ENCODE measurements around the gene DRC7.

DNA sequence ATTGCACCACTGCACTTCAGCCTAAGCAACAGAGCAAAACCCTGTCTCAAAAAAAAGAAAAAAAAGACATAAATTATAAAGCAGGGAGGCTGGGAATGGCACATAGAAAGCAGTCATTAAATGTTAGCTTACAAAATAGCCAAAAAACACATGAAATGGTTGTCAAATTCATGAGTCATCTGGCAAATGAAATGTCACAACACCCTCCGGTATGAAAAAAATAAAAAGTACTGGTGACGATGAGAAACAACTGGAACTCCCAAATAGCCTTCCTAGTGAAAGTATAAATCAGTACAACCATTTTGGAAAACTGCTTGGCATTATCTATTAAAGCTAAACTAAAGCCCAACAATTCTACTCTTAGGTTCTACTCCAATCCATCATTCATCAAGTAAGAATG is 37.4 kb downstream of the DRC7 start:
- TF ChIP-seq, protein P1, sequence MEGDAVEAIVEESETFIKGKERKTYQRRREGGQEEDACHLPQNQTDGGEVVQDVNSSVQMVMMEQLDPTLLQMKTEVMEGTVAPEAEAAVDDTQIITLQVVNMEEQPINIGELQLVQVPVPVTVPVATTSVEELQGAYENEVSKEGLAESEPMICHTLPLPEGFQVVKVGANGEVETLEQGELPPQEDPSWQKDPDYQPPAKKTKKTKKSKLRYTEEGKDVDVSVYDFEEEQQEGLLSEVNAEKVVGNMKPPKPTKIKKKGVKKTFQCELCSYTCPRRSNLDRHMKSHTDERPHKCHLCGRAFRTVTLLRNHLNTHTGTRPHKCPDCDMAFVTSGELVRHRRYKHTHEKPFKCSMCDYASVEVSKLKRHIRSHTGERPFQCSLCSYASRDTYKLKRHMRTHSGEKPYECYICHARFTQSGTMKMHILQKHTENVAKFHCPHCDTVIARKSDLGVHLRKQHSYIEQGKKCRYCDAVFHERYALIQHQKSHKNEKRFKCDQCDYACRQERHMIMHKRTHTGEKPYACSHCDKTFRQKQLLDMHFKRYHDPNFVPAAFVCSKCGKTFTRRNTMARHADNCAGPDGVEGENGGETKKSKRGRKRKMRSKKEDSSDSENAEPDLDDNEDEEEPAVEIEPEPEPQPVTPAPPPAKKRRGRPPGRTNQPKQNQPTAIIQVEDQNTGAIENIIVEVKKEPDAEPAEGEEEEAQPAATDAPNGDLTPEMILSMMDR (IDR thresholded peaks at IDR 0.05) = no peak
- no peak for TF ChIP-seq POLR2A (IDR thresholded peaks at IDR 0.05)

Measured in thyroid gland (tissue), 4 donors.